Measurements from ENCODE around the gene LAD1. TPM values are rescaled to one million over a fixed set of nuclear protein-coding genes. Genes with fewer than 3 reads are reported as not detected.

Gene LAD1
- total RNA-seq, 8 experiments from 2014 or later, result 0.09 to 0.66 (median 0.16) TPM; not detected in 2

- ATAC-seq (replicated peaks in 6 of 8), result no peak
- H3K27ac ChIP-seq, result no peak overlapping the region
- H3K4me3 ChIP-seq, result no peak overlapping the region
- H3K4me1 ChIP-seq (replicated peaks in 1 of 2), result peaks cover 0 to 11% of the 10 kb centered on the region in 2 donors
- 40 to 93% (median 70%) methylated on average over 2 to 8 of the region's 8 CpGs; no CpG with 5 or more reads in 3 of the 10 experiments for WGBS, 10 experiments
- in situ Hi-C loops (cut with MboI; ENCODE audit: low pct_unique_long_range_greater_than_20kb in 2 of 9, low sequenced_read_pairs in 9 of 9, unreplicated experiment in 9 of 9), result no loop called here
These were observed 10.3 kb upstream of the LAD1 start for GRCh38 chr1:201409440-201409839.

GRCh38 chr1:201408834-201409200 is 9.7 kb upstream of the LAD1 start:
- H3K4me1 ChIP-seq (replicated peaks in 1 of 2), result peaks cover 0 to 11% of the 10 kb centered on the region in 2 donors
- H3K27ac ChIP-seq, result peak overlapping the region in 1 of 2 donors; percentile 21
- 30 to 100% (median 81%) methylated on average over 1 to 3 of the region's 3 CpGs; no CpG with 5 or more reads in 5 of the 10 experiments for WGBS, 10 experiments
- in situ Hi-C loops (cut with MboI; ENCODE audit: low pct_unique_long_range_greater_than_20kb in 2 of 9, low sequenced_read_pairs in 9 of 9, unreplicated experiment in 9 of 9), result no loop called here
- H3K4me3 ChIP-seq, result no peak overlapping the region
- no peak for ATAC-seq (replicated peaks in 6 of 8)

GRCh38 chr1:201408176-201408833 is 9.2 kb upstream of the LAD1 start:
- in situ Hi-C loops (cut with MboI; ENCODE audit: low pct_unique_long_range_greater_than_20kb in 2 of 9, low sequenced_read_pairs in 9 of 9, unreplicated experiment in 9 of 9), result no loop called here
- Histone ChIP-seq H3K4me3 (no peak overlapping the region), H3K27ac (peak overlapping the region in 1 of 2 donors; percentile 21), H3K4me1 (replicated peaks in 1 of 2) (peaks cover 0 to 11% of the 10 kb centered on the region in 2 donors)
- peak; percentile 90 to 96 (median 93) for ATAC-seq (replicated peaks in 6 of 8)
- 0 to 40% (median 16%) methylated on average over 1 to 9 of the region's 11 CpGs; no CpG with 5 or more reads in 4 of the 10 experiments for WGBS, 10 experiments

GRCh38 chr1:201406831-201407406 is 7.8 kb upstream of the LAD1 start:
- Histone ChIP-seq H3K27ac (no peak overlapping the region), H3K4me3 (no peak overlapping the region), H3K4me1 (replicated peaks in 1 of 2) (peaks cover 0 to 11% of the 10 kb centered on the region in 2 donors)
- no peak for ATAC-seq (replicated peaks in 6 of 8)
- in situ Hi-C loops (cut with MboI; ENCODE audit: low pct_unique_long_range_greater_than_20kb in 2 of 9, low sequenced_read_pairs in 9 of 9, unreplicated experiment in 9 of 9), result no loop called here
- 42 to 90% (median 79%) methylated on average over 2 to 7 of the region's 8 CpGs; no CpG with 5 or more reads in 5 of the 10 experiments for WGBS, 10 experiments

- Histone ChIP-seq H3K4me3 (no peak overlapping the region), H3K4me1 (replicated peaks in 1 of 2) (peaks cover 0 to 11% of the 10 kb centered on the region in 2 donors), H3K27ac (no peak overlapping the region)
- in situ Hi-C loops (cut with MboI; ENCODE audit: low pct_unique_long_range_greater_than_20kb in 2 of 9, low sequenced_read_pairs in 9 of 9, unreplicated experiment in 9 of 9), result no loop called here
- WGBS, 10 experiments, result 46 to 83% (median 59%) methylated on average over 3 to 10 of the region's 10 CpGs; no CpG with 5 or more reads in 6 of the 10 experiments
- ATAC-seq (replicated peaks in 6 of 8), result no peak
These were observed 6.3 kb upstream of the LAD1 start for GRCh38 chr1:201405484-201405831.

- in situ Hi-C loops (cut with MboI; ENCODE audit: low pct_unique_long_range_greater_than_20kb in 2 of 9, low sequenced_read_pairs in 9 of 9, unreplicated experiment in 9 of 9), result no loop called here
- H3K27ac ChIP-seq, result no peak overlapping the region
- no peak for ATAC-seq (replicated peaks in 6 of 8)
- H3K4me3 ChIP-seq, result no peak overlapping the region
- WGBS, 10 experiments, result 39 to 90% (median 78%) methylated on average over 2 to 7 of the region's 11 CpGs; no CpG with 5 or more reads in 4 of the 10 experiments
- H3K4me1 ChIP-seq (replicated peaks in 1 of 2), result peaks cover 0 to 11% of the 10 kb centered on the region in 2 donors
These were observed 5.8 kb upstream of the LAD1 start for GRCh38 chr1:201404722-201405483.

GRCh38 chr1:201404055-201404454 is 4.9 kb upstream of the LAD1 start:
- ATAC-seq (replicated peaks in 6 of 8), result no peak
- no peak overlapping the region for H3K27ac ChIP-seq
- WGBS, 10 experiments, result 24 to 80% (median 54%) methylated on average over 1 to 7 of the region's 7 CpGs; no CpG with 5 or more reads in 3 of the 10 experiments
- H3K4me3 ChIP-seq, result no peak overlapping the region
- in situ Hi-C loops (cut with MboI; ENCODE audit: low pct_unique_long_range_greater_than_20kb in 2 of 9, low sequenced_read_pairs in 9 of 9, unreplicated experiment in 9 of 9), result no loop called here
- H3K4me1 ChIP-seq (replicated peaks in 1 of 2), result peaks cover 0 to 11% of the 10 kb centered on the region in 2 donors

- Histone ChIP-seq H3K4me3 (no peak overlapping the region), H3K27ac (no peak overlapping the region), H3K4me1 (replicated peaks in 1 of 2) (peaks cover 0 to 5% of the 10 kb centered on the region in 2 donors)
- ATAC-seq (replicated peaks in 6 of 8), result no peak
- WGBS, 10 experiments, result 0 to 100% (median 50%) methylated on average over 1 of the region's 1 CpG; no CpG with 5 or more reads in 3 of the 10 experiments
- in situ Hi-C loops (cut with MboI; ENCODE audit: low pct_unique_long_range_greater_than_20kb in 2 of 9, low sequenced_read_pairs in 9 of 9, unreplicated experiment in 9 of 9), result no loop called here
These were observed 4.2 kb upstream of the LAD1 start for GRCh38 chr1:201403359-201403758.

- no peaks in the 10 kb centered on the region for H3K4me1 ChIP-seq (replicated peaks in 1 of 2)
- no peak overlapping the region for H3K4me3 ChIP-seq
- WGBS, 10 experiments, result 14 to 83% (median 32%) methylated on average over 1 to 2 of the region's 2 CpGs
- no peak for ATAC-seq (replicated peaks in 6 of 8)
- in situ Hi-C loops (cut with MboI; ENCODE audit: low pct_unique_long_range_greater_than_20kb in 2 of 9, low sequenced_read_pairs in 9 of 9, unreplicated experiment in 9 of 9), result no loop called here
- H3K27ac ChIP-seq, result no peak overlapping the region
These were observed 2.6 kb upstream of the LAD1 start for GRCh38 chr1:201401700-201402099.

GRCh38 chr1:201400852-201401230 is 1.7 kb upstream of the LAD1 start:
- in situ Hi-C loops (cut with MboI; ENCODE audit: low pct_unique_long_range_greater_than_20kb in 2 of 9, low sequenced_read_pairs in 9 of 9, unreplicated experiment in 9 of 9), result no loop called here
- 20 to 100% (median 72%) methylated on average over 1 to 2 of the region's 2 CpGs; no CpG with 5 or more reads in 2 of the 10 experiments for WGBS, 10 experiments
- peak in 1 of 8 experiments; percentile 42 for ATAC-seq (replicated peaks in 6 of 8)

GRCh38 chr1:201400212-201400851 is 1.2 kb upstream of the LAD1 start:
- ATAC-seq (replicated peaks in 6 of 8), result no peak
- Histone ChIP-seq H3K4me3 (no peak overlapping the region), H3K27ac (no peak overlapping the region), H3K4me1 (replicated peaks in 1 of 2) (no peaks in the 10 kb centered on the region)
- in situ Hi-C loops (cut with MboI; ENCODE audit: low pct_unique_long_range_greater_than_20kb in 2 of 9, low sequenced_read_pairs in 9 of 9, unreplicated experiment in 9 of 9), result no loop called here
- 0 to 100% (median 70%) methylated on average over 1 to 9 of the region's 11 CpGs; no CpG with 5 or more reads in 2 of the 10 experiments for WGBS, 10 experiments

More at GRCh38 chr1:201400852-201401230, 1.7 kb upstream of the LAD1 start:
- Histone ChIP-seq H3K4me1 (replicated peaks in 1 of 2) (no peaks in the 10 kb centered on the region), H3K4me3 (no peak overlapping the region), H3K27ac (no peak overlapping the region)

GRCh38 chr1:201399352-201400126 is 415 bp upstream of the LAD1 start:
- peak; percentile 49 to 77 (median 68) for ATAC-seq (replicated peaks in 6 of 8)
- Histone ChIP-seq H3K4me1 (replicated peaks in 1 of 2) (no peaks in the 10 kb centered on the region), H3K27ac (no peak overlapping the region), H3K4me3 (peak overlapping the region in 3 of 5 donors; percentile 4 to 11 (median 4))
- in situ Hi-C loops (cut with MboI; ENCODE audit: low pct_unique_long_range_greater_than_20kb in 2 of 9, low sequenced_read_pairs in 9 of 9, unreplicated experiment in 9 of 9), result no loop called here
- WGBS, 10 experiments, result 3 to 13% methylated on average over 14 to 27 of the region's 62 CpGs; no CpG with 5 or more reads in 8 of the 10 experiments
